ENCODE results near the gene TMEM225B. TPM values are rescaled to one million over a fixed set of nuclear protein-coding genes. Genes with fewer than 3 reads are reported as not detected.

TMEM225B gene
- total RNA-seq, 1 experiment from 2014 or later = 3.1 TPM

DNA sequence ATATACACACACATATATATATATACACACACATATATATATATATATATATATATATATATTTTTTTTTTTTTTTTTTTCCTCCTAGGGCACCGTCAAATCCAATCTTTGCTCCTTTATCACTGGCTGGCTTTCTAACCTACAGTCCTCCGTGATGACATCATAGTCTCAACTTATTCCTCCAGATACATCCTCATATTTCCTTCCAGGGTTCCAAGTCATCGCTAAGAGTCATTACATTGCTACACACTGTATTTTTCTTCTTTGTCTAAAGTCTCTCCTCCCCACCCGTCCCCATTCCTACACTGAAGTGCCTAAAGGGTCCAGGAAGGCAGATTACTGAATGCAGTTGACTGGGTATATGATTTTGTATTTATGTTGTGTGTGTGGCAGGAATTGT lies 45.0 kb upstream of the TMEM225B start:
- no peak for DNase-seq (ENCODE audit: low read depth, low spot score)
- Histone ChIP-seq H2AFZ (ENCODE audit: low read depth, low read length, poor library complexity, severe bottlenecking) (no peak overlapping the region), H3K27ac (ENCODE audit: low read depth, low read length) (no peak overlapping the region), H3K36me3 (ENCODE audit: control insufficient read depth in 1 of 2, insufficient read depth in 2 of 2, low read length in 2 of 2) (peaks cover 2 to 3% of the 10 kb centered on the region in 2 experiments; a peak in 1 of 4 replicates), H3K4me2 (ENCODE audit: low read length) (no peak overlapping the region), H3K9me3 (ENCODE audit: control insufficient read depth in 1 of 2, insufficient read depth in 1 of 2, low read depth in 1 of 2, low read length in 2 of 2) (no peaks in the 10 kb centered on the region), H3K9ac (ENCODE audit: low read length) (no peak overlapping the region), H3K9me2 (ENCODE audit: insufficient read depth) (no peaks in the 10 kb centered on the region), H3K27me3 (ENCODE audit: insufficient read depth, low read length) (no peaks in the 10 kb centered on the region), H3K4me1 (ENCODE audit: control insufficient read depth in 1 of 2, insufficient read depth in 2 of 2, low read length in 2 of 2) (peaks cover 8 to 23% of the 10 kb centered on the region in 2 experiments), H4K20me1 (ENCODE audit: insufficient read depth) (no peaks in the 10 kb centered on the region), H3K79me2 (ENCODE audit: insufficient read depth, low read length) (peaks cover 31% of the 10 kb centered on the region), H3K4me3 (replicated peaks in 1 of 2; ENCODE audit: low read depth in 1 of 2, low read length in 2 of 2) (no peak overlapping the region)
- ChIA-PET RAD21 (ENCODE audit: low non-redundant PET in 1 of 2, low total read pairs in 2 of 2, uncharacterized antibody in 2 of 2, unreplicated experiment in 2 of 2) (no interaction called here), POLR2A (no interaction called here), CTCF (no interaction called here)
- no TSS peak for BruUV-seq (replicated peaks)
- intact Hi-C loops (cut with micrococcal nuclease) = loop anchor here (2.0 kb wide), 1 partner anchor 48 kb away; the partner anchor contains the start of gene ZKSCAN5
- no peak for ATAC-seq
- TF ChIP-seq TCF7L2 (IDR thresholded peaks at IDR 0.05; ENCODE audit: borderline replicate concordance, extremely low read depth, insufficient read depth, insufficient read length) (no peak), CEBPB (IDR thresholded peaks at IDR 0.05; ENCODE audit: low read depth) (no peak), SRF (IDR thresholded peaks at IDR 0.05; ENCODE audit: low read depth) (no peak), ZNF274 (IDR thresholded peaks at IDR 0.05; ENCODE audit: low read depth, low read length) (no peak)
- TF ChIP-seq, protein P1, sequence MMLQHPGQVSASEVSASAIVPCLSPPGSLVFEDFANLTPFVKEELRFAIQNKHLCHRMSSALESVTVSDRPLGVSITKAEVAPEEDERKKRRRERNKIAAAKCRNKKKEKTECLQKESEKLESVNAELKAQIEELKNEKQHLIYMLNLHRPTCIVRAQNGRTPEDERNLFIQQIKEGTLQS (IDR thresholded peaks at IDR 0.05) = no peak

DNA sequence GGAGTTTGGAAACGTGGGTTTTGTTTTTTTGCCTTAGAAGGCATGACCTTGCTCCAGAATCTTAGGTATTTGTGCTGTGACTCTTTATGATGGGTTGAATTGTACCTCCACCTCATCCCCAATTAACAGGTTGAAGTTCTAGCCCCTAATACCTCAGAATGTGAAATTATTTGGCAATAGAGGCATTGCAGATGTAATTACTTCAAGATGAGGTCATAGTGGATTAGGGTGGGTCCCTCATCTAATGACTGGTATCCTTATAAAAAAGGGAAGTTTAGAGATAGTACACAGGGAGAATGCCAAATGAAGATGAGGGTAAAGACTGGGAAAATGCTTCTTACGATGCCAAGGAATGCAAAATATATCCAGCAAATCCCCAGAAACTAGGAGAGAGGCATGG lies 43.1 kb upstream of the TMEM225B start:
- Histone ChIP-seq H3K9me3 (ENCODE audit: control insufficient read depth in 1 of 2, insufficient read depth in 1 of 2, low read depth in 1 of 2, low read length in 2 of 2) (no peaks in the 10 kb centered on the region), H3K4me2 (ENCODE audit: low read length) (no peak overlapping the region), H3K4me3 (replicated peaks in 1 of 2; ENCODE audit: low read depth in 1 of 2, low read length in 2 of 2) (no peak overlapping the region), H3K27ac (ENCODE audit: low read depth, low read length) (no peak overlapping the region), H3K9ac (ENCODE audit: low read length) (no peak overlapping the region), H4K20me1 (ENCODE audit: insufficient read depth) (no peaks in the 10 kb centered on the region), H3K79me2 (ENCODE audit: insufficient read depth, low read length) (peaks cover 47% of the 10 kb centered on the region), H3K27me3 (ENCODE audit: insufficient read depth, low read length) (no peaks in the 10 kb centered on the region), H2AFZ (ENCODE audit: low read depth, low read length, poor library complexity, severe bottlenecking) (no peak overlapping the region), H3K4me1 (ENCODE audit: control insufficient read depth in 1 of 2, insufficient read depth in 2 of 2, low read length in 2 of 2) (peaks cover 10 to 29% of the 10 kb centered on the region in 2 experiments), H3K36me3 (ENCODE audit: control insufficient read depth in 1 of 2, insufficient read depth in 2 of 2, low read length in 2 of 2) (peaks cover 2 to 3% of the 10 kb centered on the region in 2 experiments; a peak in 1 of 4 replicates), H3K9me2 (ENCODE audit: insufficient read depth) (no peaks in the 10 kb centered on the region)
- no TSS peak for BruUV-seq (replicated peaks)
- no peak for TF ChIP-seq EGR1 (IDR thresholded peaks at IDR 0.05; ENCODE audit: low read depth)
- TF ChIP-seq, protein P1 (IDR thresholded peaks at IDR 0.05) = no peak
- ATAC-seq (no peak), DNase-seq (ENCODE audit: low read depth, low spot score) (no peak)
- ChIA-PET POLR2A (no interaction called here), RAD21 (ENCODE audit: low non-redundant PET in 1 of 2, low total read pairs in 2 of 2, uncharacterized antibody in 2 of 2, unreplicated experiment in 2 of 2) (no interaction called here), CTCF (no interaction called here)
- intact Hi-C loops (cut with micrococcal nuclease) = loop anchor here (5.0 kb wide), 1 partner anchor 62 kb away; the partner anchor contains the start of gene ZSCAN25
